ENCODE data around the gene FYTTD1.

Gene FYTTD1

DNA sequence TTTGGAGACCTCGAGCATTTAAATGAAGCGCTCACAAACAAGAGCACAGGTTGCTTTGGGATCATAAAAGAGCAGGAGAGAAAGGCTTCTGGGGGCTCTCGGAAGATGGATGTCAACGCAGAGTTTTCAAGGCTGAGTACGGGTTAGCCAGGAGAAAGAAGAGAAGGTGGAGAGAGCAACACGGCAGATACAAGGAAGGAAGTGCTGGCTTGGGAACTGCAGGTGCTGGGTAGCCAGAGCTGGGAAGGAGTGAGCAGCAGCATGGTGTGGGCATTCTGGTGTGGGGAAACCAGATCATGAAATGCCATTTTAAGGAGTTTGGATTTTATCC, 12.4 kb upstream of the FYTTD1 start:
- no peak for DNase-seq (ENCODE audit: low read depth)

GRCh38 chr3:197737749-197738462, 11.8 kb upstream of the FYTTD1 start:
- no peak for DNase-seq (ENCODE audit: low read depth)

DNA sequence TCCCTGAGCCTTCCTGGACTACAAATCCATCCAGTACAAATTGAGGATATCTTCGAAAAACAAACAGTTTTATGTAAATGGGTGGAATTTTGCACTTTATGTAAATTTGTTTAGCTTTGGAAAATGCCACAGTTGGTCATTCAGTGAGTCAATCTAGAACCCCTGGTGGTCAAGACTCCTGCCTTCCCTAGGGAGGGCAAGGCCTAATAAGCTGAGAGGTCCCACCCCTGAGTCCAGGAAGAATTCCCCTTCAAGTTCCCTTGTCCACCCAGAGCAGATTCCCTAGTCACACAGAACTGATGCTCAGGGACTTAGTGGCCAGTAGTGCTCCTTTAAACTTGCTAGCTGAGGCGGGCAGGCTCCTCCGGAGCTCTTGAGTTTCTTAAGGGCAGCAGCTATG, 6.9 kb upstream of the FYTTD1 start:
- DNase-seq (ENCODE audit: low read depth): no peak

- DNase-seq (ENCODE audit: low read depth): no peak
These were observed 3.5 kb upstream of the FYTTD1 start for GRCh38 chr3:197746209-197746608.

DNA sequence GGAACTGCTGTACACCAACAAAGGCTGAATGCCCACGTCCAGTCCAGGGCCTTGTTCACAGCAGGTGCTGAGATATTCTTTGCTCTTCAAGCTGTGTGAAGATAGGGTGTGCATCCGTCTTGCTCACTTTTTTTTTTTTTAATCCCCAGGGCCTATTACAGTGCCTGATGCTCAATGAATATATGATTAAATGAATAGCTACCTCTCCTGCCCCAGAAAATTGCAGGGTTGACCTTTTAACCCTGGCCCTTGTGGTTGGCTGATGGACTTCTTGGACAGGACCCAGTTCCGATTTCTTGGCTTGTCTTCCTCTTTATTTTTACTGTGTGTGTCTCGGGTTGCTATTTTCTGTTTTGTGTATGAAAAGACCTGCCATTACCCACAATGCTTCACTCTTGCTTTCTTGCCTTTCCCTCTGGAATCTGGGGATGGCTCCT, 2.9 kb upstream of the FYTTD1 start:
- DNase-seq (ENCODE audit: low read depth): no peak

DNA sequence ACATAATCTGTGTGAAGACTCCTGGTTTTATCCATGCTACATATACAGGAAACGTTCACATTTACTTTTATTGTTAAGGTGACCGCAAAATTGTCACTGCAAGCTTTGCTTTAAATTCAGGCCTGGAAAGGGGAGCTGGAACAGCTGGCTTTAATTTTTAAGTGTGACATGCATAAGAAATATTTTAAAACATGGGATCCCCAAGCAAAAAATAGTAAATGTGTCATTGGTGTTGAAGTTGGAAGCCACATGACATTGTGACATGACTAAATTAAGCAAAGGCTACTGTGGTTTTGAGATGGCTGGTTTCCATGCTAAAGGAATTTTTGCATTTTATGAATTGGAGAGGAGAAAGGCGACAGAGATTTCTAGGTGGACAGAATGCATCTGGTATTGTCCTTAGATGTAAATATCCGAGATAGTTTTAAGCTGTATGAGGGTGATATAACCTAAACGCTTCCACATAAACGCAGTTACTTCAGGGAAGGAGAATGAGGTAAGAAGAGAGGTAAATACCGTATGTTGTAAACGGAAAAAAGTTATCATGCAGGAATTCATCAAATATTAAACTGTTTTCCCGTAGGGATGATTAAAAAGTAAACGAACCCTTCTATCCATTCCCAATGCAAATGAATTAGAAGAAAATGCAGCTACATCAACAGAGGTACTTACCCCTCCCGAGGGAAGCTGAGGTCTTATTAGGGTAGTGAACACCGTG, 927 bp upstream of the FYTTD1 start:
- DNase-seq (ENCODE audit: low read depth): no peak

GRCh38 chr3:197749315-197749600, 425 bp upstream of the FYTTD1 start:
- peak; percentile 41 for DNase-seq (ENCODE audit: low read depth)

GRCh38 chr3:197750396-197750831, 731 bp downstream of the FYTTD1 start:
- DNase-seq (ENCODE audit: low read depth): peak; percentile 41

DNA sequence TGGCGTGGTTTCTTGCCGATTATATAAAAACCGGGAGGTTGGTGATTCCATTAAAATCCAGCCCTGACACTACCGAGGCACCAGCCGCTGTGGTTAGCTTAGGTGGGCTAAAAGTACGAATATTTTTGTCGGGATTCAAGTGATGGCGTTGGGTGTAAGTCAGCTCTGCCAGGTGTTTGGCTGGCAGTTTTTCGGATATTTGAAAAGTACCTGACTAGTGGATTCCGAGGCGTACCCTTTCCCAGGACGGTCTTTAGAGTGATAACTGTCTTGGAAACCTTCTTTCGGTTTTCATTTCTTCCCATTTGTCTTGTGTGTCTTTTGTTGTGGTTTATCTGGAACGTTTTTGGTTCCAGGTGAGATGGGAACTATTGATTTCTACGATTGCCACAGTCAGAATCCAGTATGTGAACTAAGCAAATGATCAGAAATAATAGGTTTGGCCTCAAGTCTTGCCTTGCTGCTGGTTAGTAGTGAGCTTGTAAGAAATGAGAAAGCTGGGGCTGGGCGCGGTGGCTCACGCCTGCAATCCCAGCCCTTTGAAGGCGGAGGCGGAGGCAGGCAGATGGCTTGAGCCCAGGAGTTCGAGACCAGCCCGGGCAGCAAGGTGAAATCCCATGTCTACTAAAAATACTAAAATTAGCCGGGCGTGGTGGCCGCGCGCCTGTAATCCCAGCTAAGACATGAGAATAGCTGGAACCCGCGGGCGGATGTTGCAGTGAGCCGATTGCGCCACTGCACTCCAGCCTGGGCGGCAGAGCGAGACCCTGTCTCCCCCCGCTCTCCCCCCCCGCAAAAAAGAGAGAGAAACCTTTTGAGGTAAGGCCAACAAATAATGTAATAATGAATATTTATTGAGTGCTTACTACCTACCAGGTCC, 1.4 kb downstream of the FYTTD1 start:
- DNase-seq (ENCODE audit: low read depth): peak; percentile 10

DNA sequence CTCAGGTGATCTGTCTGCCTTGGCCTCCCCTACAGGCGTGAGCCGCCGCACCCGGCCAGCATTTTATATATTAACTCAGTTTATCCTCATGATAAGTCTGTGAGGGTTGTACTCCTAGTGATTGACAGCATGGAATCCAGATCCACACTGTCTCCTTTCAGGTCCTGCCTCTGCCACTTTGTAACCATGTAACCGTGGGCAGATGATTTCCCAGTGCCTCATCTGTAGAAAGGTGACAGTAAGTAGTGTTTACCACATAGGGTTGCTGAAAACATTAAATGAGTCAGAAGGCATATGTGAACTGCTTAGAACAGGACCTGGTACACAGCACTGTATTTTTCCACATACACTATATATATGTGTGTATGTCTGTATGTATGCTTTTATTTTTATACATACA, 2.4 kb downstream of the FYTTD1 start:
- DNase-seq (ENCODE audit: low read depth): no peak

DNA sequence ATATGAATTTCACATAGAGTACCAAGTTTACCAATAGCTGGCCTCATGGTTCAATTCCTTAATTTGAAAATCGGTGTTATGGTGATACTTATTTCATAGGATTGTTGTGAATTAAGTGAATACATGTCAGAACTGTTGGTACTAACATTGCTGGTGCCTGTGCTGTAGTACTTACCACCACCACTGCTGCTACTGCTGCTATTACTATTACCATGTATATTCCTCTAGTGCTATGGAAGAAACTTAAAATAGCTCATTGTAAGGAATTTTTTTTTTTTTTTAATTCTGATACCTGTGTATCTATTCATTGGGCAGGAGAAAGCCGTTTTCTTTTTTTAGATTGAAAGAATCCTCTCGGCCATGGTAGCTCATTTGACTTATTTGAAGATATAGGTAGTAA, 3.6 kb downstream of the FYTTD1 start:
- DNase-seq (ENCODE audit: low read depth): no peak

DNA sequence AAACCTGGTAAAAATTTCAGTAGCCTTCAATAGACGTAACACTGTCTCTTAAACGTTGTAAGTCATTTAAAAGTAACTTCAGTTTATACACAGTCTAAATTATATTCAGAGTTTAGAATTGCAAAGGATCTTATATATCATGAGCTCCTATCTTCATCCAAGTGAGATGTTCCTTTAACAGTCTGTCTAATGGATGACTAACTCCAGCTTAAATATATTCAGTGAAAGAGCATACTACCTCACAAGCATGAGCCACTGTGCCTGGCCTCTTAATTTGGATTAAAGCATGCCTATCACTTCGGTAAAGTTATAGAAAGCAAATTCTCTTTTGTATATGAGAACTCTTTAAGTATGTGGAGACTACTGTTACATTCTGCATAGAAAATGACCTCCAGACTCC, 7.0 kb downstream of the FYTTD1 start:
- DNase-seq (ENCODE audit: low read depth): no peak

DNA sequence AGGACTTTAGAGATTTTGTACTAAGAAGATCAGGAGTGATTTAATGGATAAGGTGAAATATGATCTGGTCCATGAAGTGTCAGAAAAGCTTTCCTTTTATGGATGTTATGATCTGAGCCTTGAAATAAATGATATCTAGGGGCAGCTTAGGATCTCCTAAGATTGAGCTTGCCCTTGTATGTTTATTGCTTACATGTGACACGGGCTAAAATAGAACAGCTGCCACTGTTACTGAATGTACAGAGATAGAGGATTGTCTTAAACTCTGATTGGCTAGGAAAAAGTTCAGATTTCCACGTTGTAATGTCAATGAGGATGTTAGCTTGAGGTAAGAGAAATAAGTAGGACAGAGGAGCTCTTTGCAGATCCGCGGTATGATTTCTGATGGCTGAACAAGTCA, 8.8 kb downstream of the FYTTD1 start:
- no peak for DNase-seq (ENCODE audit: low read depth)

- no peak for DNase-seq (ENCODE audit: low read depth)
These were observed 12.1 kb downstream of the FYTTD1 start for GRCh38 chr3:197761784-197762183.

- no peak for DNase-seq (ENCODE audit: low read depth)
These were observed 25.6 kb downstream of the FYTTD1 start for GRCh38 chr3:197775317-197775716.

DNA sequence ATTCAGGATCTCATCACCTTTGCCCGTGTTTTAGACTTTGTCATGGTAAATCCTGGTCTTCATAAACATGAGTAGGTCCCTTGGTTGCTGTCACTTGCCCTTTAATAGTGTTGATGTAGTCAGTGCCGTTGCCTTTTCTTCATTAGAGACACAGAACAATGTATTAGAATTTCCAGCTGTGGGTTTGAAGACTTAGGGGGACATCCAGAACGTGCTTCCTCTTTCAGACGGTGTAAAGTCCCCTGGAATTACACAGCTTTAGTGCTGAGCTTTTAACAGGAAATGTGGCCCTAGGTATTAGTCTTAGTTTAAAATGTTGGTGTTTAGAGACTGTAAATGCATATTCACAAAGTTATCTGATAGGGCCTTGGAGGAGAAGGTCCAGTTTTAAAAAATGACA, 32.5 kb downstream of the FYTTD1 start:
- no peak for DNase-seq (ENCODE audit: low read depth)

GRCh38 chr3:197784019-197784585, 34.4 kb downstream of the FYTTD1 start:
- no peak for DNase-seq (ENCODE audit: low read depth)

GRCh38 chr3:197787412-197787811, 37.7 kb downstream of the FYTTD1 start:
- no peak for DNase-seq (ENCODE audit: low read depth)

DNA sequence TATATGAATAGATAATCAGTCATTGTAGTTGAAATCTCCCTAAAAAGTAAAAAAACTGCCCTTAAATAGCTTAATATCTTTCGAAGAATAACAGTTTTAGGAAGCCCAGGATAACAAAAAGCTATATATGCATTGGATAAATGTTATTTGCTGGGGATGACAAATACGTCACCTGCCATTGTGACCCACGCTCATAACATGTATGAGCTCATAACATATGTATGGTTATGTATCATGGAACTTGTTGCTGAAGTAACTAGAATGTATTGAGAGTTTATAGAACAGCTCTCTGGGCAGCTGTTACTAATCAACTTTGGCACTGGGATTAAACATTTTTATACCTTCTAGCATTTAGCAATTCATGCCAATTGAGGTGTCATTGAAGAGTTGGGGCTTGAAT, 39.6 kb downstream of the FYTTD1 start:
- DNase-seq (ENCODE audit: low read depth): no peak

- no peak for DNase-seq (ENCODE audit: low read depth)
These were observed 40.4 kb downstream of the FYTTD1 start for GRCh38 chr3:197790033-197790432.

GRCh38 chr3:197791113-197791891, 41.6 kb downstream of the FYTTD1 start, which contains the start of gene LRCH3:
LRCH3 (plus strand) TSS chr3:197791254; CDS start chr3:197791279, 25 bp downstream.
- peak; percentile 77 for DNase-seq (ENCODE audit: low read depth)

Data from activated T-helper 9 cell treated with anti-CD3 and anti-CD28 coated beads, Interleukin-2, amount 50 U/mL, for 16 hours (primary cell).